Inflammatory macrophage treated with lipopolysaccharide for 4 hours (primary cell): ENCODE results near the gene PRR32.
"Not testable (repeated sequence)": the region's sequence is repeated elsewhere in the genome, so short reads cannot be mapped to it uniquely, and the experiment has no call there.

Source experiments
- DNase-seq: peaks from one replicate; pipeline ENCODE4 v3.0.0-alpha.2; 2020

The PRR32 gene, protein sequence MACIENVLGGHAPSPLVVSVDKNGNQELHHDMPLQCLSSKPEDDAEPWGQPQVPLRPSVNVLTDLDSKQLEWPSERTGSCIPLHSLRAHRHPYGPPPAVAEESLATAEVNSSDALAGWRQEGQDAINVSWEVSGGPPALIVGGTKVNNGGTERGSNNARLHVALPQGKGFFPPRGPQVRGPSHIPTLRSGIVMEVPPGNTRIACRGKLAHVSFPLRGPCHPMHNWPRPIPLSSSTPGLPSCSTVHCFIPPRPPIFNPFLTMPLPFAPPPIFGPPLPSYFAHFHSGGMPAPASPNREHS

GRCh38 chrX:126819429-126819828, at the start of gene PRR32:
PRR32 (plus strand) TSS chrX:126819729; CDS start chrX:126819844, 115 bp downstream.
- DNase-seq = no peak

DNA sequence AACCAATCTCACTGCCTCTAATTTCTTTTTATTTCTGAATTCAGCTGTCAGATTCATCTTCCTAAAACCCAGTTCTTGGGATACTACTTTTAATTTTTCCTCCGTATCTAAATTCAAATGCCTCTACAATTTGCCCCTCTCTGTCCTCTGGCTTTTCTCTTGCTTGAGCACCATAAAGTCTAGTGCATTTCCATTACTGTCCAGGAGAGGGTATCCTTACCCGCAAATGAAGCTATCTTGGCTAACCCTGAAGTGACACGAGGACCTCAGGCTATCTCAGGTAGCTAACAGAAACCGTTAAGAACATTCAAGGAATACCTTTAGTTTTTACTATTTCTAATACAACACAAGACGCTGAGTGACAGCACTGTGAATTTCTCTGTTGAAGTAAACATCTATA, 49.4 kb upstream of the PRR32 start:
- peak; percentile 0 for DNase-seq

- DNase-seq = no peak
Measured at GRCh38 chrX:126785539-126785938, 34.0 kb upstream of the PRR32 start.

DNA sequence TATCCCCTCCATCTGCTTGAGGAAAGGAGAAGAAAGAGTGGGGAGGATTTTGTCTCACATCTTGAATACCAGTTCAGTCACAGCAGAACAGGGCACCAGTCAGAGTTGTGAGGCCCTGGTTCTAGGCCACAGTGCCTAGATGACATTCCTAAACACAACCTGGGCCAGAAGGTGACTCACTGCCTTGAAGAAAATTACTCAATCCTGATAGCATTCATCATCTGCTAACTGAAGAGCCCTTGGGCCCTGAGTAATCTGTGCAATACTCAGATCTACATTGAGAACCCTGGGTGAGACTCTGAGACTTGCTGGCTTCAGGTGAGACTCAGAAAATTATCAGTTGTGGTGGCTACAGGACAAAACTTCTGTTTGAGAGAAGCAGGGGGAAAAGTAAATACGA, 20.5 kb upstream of the PRR32 start:
- no peak for DNase-seq

DNA sequence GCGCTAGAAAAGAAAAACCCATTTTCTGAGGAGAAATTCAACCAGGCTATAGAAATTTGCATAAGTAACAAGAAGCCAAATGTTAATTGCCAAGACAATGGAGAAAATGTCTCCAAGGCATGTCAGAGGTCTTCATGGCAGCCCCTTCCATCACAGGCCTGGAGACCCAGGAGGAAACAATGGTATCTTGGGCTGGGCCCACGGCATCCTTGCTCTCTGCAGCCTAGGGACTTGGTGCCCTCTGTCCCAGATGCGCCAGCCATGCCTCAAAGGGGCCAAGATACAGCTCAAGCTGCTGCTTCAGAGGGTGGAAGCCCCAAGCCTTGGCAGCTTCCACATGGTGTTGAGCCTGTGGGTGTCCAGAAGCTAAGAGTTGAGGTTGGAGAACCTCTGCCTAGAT, 12.7 kb upstream of the PRR32 start:
- not testable (repeated sequence) for DNase-seq

GRCh38 chrX:126815806-126816205, 3.7 kb upstream of the PRR32 start:
- no peak for DNase-seq

GRCh38 chrX:126820700-126821420, 1.3 kb downstream of the PRR32 start:
- no peak for DNase-seq

DNA sequence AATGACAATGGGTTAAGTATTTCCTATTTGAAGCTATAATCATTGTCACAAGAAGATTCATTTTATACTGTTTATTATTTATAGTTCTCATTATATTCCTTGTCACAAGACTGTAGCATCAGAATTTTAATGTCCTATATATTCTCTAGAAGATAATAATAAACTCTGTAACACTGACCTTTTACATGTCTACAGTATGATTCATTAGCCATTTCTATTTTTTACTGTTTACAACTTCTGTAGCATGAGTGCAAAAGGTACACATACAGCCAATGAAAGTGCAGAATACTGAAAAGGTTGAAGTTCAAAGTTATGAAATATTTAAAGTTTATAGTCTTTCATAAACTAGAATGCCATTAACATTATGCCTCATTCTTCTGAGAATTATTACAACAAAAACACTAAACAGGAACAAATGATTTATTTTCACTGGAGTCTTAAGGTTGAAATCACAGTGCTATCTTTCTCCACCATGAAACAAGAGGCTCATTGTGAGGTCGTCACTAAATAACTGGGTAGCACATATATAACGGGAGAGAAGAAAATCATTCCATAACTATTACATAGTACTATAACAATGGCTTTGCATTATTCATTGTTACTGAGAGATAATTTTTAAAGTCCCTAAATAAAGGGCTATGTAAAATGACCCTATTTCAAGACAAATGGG, 4.9 kb downstream of the PRR32 start:
- no peak for DNase-seq

- no peak for DNase-seq
Measured at GRCh38 chrX:126825566-126826193, 6.2 kb downstream of the PRR32 start.

DNA sequence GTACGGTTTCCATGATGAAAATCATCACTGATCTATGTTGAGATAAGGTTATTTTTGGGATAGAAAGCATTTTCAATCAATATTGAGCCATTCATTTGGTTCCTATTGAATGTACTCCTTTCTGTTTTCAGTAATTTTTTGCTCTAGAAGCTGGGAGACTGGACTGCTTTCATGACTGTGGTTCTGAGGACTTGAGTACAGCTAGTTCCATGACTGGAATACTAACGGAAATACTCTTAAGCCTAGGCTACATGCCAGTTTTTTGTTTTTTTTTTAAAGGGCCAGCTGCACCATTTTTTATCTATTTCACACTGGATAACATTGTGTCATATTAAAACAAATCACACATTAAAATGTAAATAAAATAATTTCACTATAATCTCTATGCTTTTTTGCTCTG, 16.7 kb downstream of the PRR32 start:
- no peak for DNase-seq

- no peak for DNase-seq
Measured at GRCh38 chrX:126847143-126847542, 27.6 kb downstream of the PRR32 start.

- DNase-seq = no peak
Measured at GRCh38 chrX:126855839-126856524, 36.5 kb downstream of the PRR32 start.
